ENCODE data around the gene GCNT4.

Gene GCNT4

DNA sequence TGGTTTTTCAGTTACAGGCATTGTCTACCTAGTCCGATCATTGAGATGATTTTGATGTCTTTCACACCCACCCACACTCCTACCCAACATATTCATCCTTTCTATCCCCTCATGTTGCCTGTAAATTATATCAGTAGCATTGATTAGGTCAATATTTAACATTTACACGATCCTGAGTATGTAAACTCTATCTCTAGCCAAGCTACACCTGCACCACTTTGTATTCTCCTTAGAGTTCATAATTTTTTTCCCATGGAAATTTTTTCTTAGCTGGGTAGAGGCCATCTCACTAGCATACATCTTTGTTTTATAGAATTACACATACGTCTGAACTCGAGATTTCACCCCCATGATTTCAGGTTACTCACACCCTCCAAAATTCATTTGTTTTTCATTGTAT lies 30.6 kb downstream of the GCNT4 start:
- TF ChIP-seq JUND (IDR thresholded peaks at IDR 0.05; ENCODE audit: low read depth), result no peak
- in situ Hi-C loops (cut with HindIII; ENCODE audit: low pct_unique_long_range_greater_than_20kb, low sequenced_read_pairs), result no loop called here
- no peak for DNase-seq (ENCODE audit: low read depth in 1 of 2, low spot score in 1 of 2)

DNA sequence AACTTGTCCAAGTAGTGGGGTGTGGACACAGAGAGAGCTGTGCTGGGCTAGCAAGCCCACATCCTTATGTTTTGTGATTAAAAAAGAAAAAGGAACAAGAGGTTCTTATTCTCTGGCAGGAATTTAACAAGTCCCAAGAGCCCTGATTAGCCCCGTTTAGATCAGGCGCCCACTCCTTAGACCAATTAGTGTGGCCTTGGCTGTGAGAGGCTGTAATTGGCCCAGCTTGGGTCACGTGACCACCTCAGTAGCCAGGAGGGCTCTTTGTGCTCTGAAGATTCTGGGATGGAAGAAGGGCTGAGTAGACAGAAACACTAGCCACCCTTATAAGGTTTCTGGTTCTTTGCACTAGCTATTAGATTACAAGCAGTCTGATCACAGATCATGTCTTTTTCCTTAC lies 31.1 kb downstream of the GCNT4 start:
- no peak for DNase-seq (ENCODE audit: low read depth in 1 of 2, low spot score in 1 of 2)

DNA sequence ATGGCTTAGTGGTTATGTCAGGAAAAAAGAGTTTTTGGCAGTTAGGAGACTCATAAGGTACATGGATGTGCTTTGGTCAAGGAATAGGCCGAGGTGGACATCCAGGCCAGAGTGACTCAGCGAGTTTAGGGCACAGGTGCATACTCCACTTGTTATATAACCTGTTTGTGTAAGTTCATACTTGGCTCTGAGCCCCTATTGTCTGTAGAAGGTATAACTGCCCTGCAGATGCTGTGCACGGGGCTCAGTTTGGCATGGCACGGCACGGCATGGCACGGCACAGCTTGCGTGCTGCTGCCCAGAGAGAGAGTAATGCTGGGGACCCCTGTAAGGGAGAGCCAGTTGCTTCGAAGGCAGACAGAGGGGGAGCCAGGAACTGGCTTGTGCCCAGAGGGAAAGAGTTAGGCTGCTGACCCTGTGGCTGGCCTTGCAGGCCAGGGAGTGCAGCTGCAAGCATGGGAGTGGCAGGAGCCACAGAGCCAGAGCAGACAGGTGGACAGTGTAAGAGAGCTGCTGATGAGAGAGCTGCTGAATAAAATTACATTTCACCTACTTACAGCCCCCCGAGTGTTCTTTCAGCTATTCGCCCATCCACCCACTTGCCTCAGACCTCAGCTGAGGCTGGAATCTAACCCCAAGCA lies 32.2 kb downstream of the GCNT4 start:
- no peak for TF ChIP-seq JUND (IDR thresholded peaks at IDR 0.05; ENCODE audit: low read depth)
- DNase-seq (ENCODE audit: low read depth in 1 of 2, low spot score in 1 of 2), result peak in 1 of 2 experiments; percentile 76
- in situ Hi-C loops (cut with HindIII; ENCODE audit: low pct_unique_long_range_greater_than_20kb, low sequenced_read_pairs), result no loop called here

More for the DNA sequence above, 31.1 kb downstream of the GCNT4 start:
- in situ Hi-C loops (cut with HindIII; ENCODE audit: low pct_unique_long_range_greater_than_20kb, low sequenced_read_pairs), result no loop called here
- no peak for TF ChIP-seq JUND (IDR thresholded peaks at IDR 0.05; ENCODE audit: low read depth)

DNA sequence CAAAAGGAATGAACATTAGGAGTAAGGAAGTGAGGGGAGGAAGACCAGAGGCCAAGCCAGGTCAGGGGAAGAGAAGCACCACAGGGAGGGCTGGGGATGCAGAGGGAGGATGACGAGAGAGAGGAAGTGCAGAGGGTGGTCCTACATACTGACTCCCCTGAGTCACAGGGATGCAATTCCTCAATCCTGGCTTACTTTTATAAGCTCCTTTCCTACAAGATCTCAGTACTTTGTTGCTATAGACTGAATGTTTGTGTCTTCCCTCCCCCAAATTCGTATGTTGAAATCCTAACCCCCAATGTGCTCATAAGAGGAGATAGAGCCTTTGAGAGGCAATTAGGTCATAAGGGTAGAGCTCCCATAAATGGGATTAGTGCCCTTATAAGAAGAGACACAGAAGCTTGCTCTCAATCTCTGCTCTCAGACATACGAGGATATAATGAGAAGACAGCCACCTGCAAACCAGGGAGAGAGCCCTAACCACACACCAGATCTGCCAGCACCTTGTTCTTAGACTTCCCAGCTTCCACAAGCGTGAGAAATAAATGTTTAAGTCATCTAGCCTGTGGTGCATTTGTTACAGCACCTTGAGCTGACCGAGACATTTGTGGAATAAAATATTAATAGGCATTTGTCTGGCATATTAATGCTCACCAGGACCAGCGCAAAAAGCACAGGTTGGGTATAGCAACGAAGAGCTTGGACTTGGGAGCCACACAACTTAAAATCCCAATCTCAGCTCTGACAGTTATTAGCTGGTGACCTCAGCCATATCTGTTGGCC lies 33.4 kb downstream of the GCNT4 start:
- DNase-seq (ENCODE audit: low read depth in 1 of 2, low spot score in 1 of 2), result no peak
- in situ Hi-C loops (cut with HindIII; ENCODE audit: low pct_unique_long_range_greater_than_20kb, low sequenced_read_pairs), result no loop called here
- TF ChIP-seq JUND (IDR thresholded peaks at IDR 0.05; ENCODE audit: low read depth), result no peak

DNA sequence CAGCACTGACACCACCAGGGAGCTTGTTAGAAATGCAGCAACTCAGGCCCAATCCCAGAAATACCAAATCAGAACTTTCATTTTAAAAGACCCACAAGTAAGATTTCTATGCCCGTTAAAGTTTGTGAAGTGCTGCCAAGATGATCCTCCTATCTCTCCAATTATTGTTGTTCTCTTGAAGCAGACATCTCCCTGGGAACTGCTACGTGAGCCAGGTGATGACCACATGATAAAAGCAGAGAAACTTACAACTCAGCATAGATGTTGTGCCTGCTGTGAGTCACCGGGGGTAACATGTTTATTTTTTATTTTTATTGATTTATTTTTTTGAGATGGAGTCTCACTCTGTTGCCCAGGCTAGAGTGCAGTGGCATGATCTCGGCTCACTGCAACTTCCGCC lies 34.4 kb downstream of the GCNT4 start:
- in situ Hi-C loops (cut with HindIII; ENCODE audit: low pct_unique_long_range_greater_than_20kb, low sequenced_read_pairs), result no loop called here
- no peak for TF ChIP-seq JUND (IDR thresholded peaks at IDR 0.05; ENCODE audit: low read depth)
- no peak for DNase-seq (ENCODE audit: low read depth in 1 of 2, low spot score in 1 of 2)

DNA sequence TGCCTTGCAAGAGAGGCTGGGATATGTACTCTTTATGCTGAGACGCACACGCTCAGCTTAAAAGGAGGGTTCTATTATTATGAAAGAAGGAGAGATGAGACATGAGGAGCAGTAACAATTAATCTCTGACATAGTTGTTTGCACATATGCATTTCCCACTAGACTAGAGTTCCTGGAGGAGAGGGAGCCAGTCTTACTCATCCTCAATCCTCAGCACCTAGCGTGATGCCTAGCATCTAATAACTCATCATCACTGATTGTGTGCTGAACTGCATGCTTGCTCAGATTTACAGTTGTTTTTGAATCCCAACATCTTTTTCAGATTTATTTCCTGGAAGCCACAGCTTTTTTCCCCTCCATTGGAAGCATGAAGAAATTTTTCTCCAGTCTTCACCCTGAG lies 35.5 kb downstream of the GCNT4 start:
- DNase-seq (ENCODE audit: low read depth in 1 of 2, low spot score in 1 of 2), result no peak
- in situ Hi-C loops (cut with HindIII; ENCODE audit: low pct_unique_long_range_greater_than_20kb, low sequenced_read_pairs), result no loop called here
- TF ChIP-seq JUND (IDR thresholded peaks at IDR 0.05; ENCODE audit: low read depth), result no peak

DNA sequence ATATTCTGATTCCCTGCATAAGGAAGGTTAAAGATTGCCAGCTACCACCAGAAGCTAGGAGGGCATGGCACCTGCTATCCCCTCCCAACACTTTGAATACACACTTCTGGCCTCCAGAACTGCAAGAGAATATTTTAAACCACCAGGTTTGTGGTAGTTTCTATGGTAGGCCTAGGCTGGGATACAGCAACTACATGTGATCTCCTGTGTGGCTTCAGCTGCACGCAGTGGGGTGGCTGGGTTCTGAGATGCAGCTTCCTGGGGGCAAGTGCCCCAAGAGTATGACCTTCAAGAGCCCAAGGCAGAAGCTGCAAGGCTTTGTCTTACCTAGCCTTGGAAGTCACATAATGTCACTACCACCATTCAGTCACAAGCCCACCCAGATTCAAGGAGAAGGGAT lies 39.6 kb downstream of the GCNT4 start:
- TF ChIP-seq JUND (IDR thresholded peaks at IDR 0.05; ENCODE audit: low read depth), result no peak
- in situ Hi-C loops (cut with HindIII; ENCODE audit: low pct_unique_long_range_greater_than_20kb, low sequenced_read_pairs), result no loop called here
- DNase-seq (ENCODE audit: low read depth in 1 of 2, low spot score in 1 of 2), result no peak

DNA sequence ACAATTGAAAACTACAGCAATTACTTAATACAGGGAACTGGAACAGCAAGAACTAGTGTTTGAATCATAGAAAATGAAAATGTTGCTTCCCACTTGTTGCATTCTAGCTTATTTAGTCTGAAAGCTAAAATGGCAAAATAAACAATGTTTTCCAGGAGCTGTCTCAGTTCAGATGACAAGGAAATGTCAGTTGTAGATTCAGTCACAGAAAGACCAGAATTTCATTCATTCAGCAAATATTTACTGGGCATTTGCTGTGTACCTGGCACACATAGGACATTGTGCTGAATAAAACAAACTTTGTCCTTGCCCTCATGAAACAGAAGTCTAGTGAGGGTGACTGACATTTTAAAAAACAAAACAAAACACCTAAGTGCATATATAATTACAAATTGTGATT lies 41.5 kb downstream of the GCNT4 start:
- in situ Hi-C loops (cut with HindIII; ENCODE audit: low pct_unique_long_range_greater_than_20kb, low sequenced_read_pairs), result no loop called here
- TF ChIP-seq JUND (IDR thresholded peaks at IDR 0.05; ENCODE audit: low read depth), result no peak
- DNase-seq (ENCODE audit: low read depth in 1 of 2, low spot score in 1 of 2), result peak in 1 of 2 experiments; percentile 36

DNA sequence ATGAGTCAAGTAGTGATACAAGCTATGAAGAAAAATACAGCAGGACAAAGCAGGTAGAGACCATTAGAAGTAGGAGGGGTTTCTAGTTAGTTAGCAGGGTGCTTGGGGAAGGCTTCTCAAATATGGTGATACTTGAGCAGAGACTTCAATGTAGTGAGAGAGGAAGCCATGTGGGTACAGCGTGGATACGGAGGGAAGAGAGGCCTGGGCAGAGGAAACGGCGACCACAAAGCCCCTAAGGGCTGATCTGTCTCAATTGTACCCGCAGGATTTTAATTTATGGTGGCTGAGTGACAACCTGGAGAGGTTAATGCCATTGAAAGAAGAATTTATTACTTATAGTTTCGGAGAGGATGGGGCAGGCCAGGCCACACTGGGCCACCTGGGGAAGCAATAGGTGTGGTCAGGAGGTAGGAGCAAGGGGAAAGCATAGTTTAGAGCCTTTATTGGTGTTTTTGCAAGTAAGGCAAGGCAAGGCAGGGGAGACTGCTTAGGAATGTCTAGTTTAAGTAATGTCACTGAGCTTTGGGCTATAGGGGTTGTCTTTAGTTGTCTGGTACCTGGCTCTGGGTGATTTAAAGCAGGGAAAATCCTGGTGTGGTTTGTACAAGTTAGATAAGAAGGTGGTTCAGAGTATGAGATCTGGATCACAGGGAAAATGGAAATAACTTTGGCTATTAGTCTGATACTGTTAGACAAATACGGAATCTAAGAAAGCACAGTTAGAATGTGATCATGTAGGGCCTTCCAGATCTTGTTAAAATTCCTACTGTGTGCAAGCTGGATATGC lies 42.6 kb downstream of the GCNT4 start:
- in situ Hi-C loops (cut with HindIII; ENCODE audit: low pct_unique_long_range_greater_than_20kb, low sequenced_read_pairs), result no loop called here
- no peak for DNase-seq (ENCODE audit: low read depth in 1 of 2, low spot score in 1 of 2)
- no peak for TF ChIP-seq JUND (IDR thresholded peaks at IDR 0.05; ENCODE audit: low read depth)

DNA sequence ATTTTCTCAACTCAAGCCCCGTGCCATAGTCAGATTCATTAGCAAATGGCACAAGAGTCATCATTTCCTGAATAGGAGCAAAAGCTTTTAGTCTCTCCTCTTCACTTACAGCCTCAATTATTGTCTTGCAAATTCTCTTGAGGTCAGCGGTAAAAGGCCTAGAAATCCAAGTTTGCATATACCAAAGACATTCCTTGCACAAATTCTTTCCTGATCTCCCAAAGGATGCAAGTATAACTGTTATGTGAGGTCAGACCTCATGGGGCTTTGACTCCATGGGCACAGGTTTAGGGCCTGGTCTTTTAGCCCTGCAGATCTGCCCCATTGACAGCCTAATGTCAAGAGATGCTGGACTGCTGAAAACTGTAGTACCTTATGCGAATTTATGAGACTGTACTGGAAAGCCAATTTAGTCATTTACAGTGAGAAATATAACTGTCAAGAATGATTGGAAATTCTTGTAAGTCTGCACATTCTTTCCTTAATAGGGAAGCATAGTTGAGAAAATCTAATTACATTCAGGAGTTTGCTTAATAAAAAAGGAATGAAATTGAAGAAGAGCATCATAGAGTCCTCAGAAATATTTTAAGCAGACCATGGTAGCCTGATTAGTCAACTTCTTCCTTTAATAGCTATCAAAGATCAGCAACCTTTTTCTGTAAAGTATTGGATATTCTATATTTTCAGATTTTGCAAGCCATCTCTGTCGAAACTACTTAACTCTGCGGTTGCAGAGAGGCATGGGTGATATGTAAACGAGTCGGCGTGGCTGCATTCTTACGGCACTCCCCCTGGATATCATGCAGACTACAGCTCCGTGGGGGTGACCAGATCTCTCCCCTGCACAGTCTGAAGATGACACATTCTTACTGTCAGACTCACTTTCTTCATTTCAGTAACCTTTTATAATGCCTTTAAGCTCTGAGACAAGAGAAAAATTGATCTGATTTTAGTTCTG lies 45.2 kb downstream of the GCNT4 start:
- in situ Hi-C loops (cut with HindIII; ENCODE audit: low pct_unique_long_range_greater_than_20kb, low sequenced_read_pairs), result no loop called here
- no peak for TF ChIP-seq JUND (IDR thresholded peaks at IDR 0.05; ENCODE audit: low read depth)

DNA sequence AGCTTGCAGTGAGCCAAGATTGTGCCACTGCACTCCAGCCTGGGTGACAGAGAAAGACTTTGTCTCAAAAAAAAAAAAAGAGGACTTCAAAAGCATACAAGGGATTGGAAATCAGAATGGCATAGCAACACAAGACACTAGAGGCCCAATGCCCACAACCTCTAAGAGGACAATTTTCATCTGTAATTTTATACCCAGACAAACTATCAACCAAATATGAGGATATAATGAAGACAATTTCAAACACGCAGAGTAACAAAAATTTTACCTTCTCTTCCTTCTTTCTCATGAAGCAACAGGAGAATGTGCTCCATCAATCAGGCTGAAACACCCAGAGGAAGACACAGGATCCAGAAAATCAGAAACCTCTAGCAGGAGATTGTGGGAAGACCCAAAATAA lies 46.8 kb downstream of the GCNT4 start:
- no peak for DNase-seq (ENCODE audit: low read depth in 1 of 2, low spot score in 1 of 2)
- no peak for TF ChIP-seq JUND (IDR thresholded peaks at IDR 0.05; ENCODE audit: low read depth)
- in situ Hi-C loops (cut with HindIII; ENCODE audit: low pct_unique_long_range_greater_than_20kb, low sequenced_read_pairs), result no loop called here

More for the DNA sequence above, 45.2 kb downstream of the GCNT4 start:
- DNase-seq (ENCODE audit: low read depth in 1 of 2, low spot score in 1 of 2), result no peak

All from T47D (cell line).